Breast epithelium (tissue), 4 donors: ENCODE measurements around the gene ATP1B4. TPM values are rescaled to one million over a fixed set of nuclear protein-coding genes. Genes with fewer than 3 reads are reported as not detected.

ENCODE experiments used
- DNase-seq, 2 donors: peaks; one replicate each; pipeline ENCODE4 v3.0.0-alpha.2; 2019; ENCODE audit warnings: low spot score in 2 of 2
- H3K27ac ChIP-seq, 2 donors: fragments of 200-600 bp; sonication (generic) in 1 of 2; one replicate each; pipeline ENCODE4 v1.5.1; 2016 to 2019; ENCODE audit warnings: mild to moderate bottlenecking in 1 of 2
- H3K27me3 ChIP-seq, 2 donors: fragments of 200-600 bp; sonication (generic) in 1 of 2; one replicate each; pipeline versions ENCODE4 v1.5.1 to v1.6.0; 2017 to 2019; ENCODE audit warnings: control low read depth in 1 of 2, mild to moderate bottlenecking in 1 of 2
- H3K36me3 ChIP-seq: fragments of 200-600 bp; one replicate; pipeline ENCODE4 v1.5.1; 2019
- H3K4me1 ChIP-seq, 2 donors: fragments of 200-600 bp; sonication (generic); one replicate each; pipeline ENCODE4 v1.5.1; 2016 to 2019; ENCODE audit warnings: control low read depth in 1 of 2
- H3K4me3 ChIP-seq, 3 donors: fragments of 200-600 bp; sonication (generic); 1 replicate in 2 of 3; 2 replicates in 1 of 3; pipeline ENCODE4 v1.5.1; 2016 to 2019; ENCODE audit warnings: mild to moderate bottlenecking in 3 of 3, moderate library complexity in 2 of 3
- H3K9me3 ChIP-seq, 2 donors: fragments of 200-600 bp; sonication (generic) in 1 of 2; one replicate each; pipeline ENCODE4 v1.5.1; 2016 to 2019; ENCODE audit warnings: control low read depth in 1 of 2
- CTCF ChIP-seq, 3 donors: fragments of 450-650 bp; IDR thresholded peaks; one replicate each; pipeline ENCODE4 v1.5.1; 2016 to 2017; ENCODE audit warnings: antibody characterized with exemption in 3 of 3, mild to moderate bottlenecking in 3 of 3, moderate library complexity in 3 of 3
- POLR2A ChIP-seq: fragments of 450-650 bp; IDR thresholded peaks from one replicate; pipeline ENCODE4 v1.6.1; 2016; ENCODE audit warnings: antibody characterized with exemption, mild to moderate bottlenecking, moderate library complexity
- POLR2AphosphoS5 ChIP-seq, 3 donors: sonication (generic); formaldehyde crosslinking; IDR thresholded peaks; one replicate each; pipeline ENCODE4 v1.6.1; 2017; ENCODE audit warnings: antibody characterized with exemption in 3 of 3
- intact Hi-C: fragments of 100-400 bp; cut with DNase I; formaldehyde crosslinking; loops from one replicate; pipeline ENCODE4 v1.15.1; 2023; ENCODE audit warnings: low total_unique reads
- total RNA-seq, 3 donors: library from RNA; depleted of rRNA; stranded (reverse); fragments of >200 nt; gene quantifications; one replicate each; pipeline ENCODE4 v1.1.0, GENCODE V29; 2016

Gene ATP1B4
- total RNA-seq, 3 donors from 2014 or later = not detected

DNA sequence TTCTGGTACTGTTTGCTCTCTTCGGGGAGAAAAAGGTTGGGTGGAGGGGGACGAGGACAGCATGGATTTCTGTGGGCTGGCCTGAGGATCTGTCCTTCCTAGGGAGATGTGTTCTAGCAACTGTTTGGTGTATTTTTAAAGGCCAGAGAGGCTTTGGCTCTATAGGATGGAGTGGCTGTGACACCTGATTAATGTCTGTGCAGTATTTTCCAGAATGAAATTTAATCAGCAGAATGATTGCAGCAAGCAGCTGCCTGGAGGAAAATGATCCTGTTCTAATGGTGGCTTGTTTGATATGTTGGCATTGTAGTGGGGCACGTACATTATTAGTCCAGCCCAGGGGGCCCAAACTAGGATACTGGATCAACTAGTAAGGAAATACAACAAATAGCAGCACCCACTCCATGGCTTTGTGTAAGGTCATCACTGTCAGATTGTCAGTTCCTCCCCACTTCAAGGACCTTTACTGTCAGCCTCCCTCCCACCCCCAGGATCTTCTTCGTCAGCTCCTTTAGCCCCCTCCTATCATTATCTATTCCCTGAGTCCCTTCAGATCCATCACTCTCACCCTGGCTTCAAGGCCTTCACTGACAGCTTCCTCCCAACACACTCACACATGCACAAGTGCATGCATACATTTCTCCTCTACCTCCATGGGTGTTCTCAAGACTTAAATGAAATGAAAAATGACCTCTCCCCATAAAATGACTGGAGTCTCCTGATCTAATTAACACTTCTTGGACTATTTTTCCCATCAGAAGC is 40.2 kb upstream of the ATP1B4 start:
- H3K4me1 ChIP-seq = no peaks in the 10 kb centered on the region
- peaks cover 0 to 31% of the 10 kb centered on the region in 2 donors for H3K27me3 ChIP-seq
- intact Hi-C loops = no loop called here

GRCh38 chrX:120331116-120331515 is 30.8 kb upstream of the ATP1B4 start:
- peaks cover 0 to 12% of the 10 kb centered on the region in 2 donors for H3K27me3 ChIP-seq
- DNase-seq = no peak
- no peak overlapping the region for H3K27ac ChIP-seq
- no peaks in the 10 kb centered on the region for H3K36me3 ChIP-seq
- H3K4me3 ChIP-seq = no peak overlapping the region
- no peaks in the 10 kb centered on the region for H3K4me1 ChIP-seq
- H3K9me3 ChIP-seq = peaks cover 0 to 16% of the 10 kb centered on the region in 2 donors
- intact Hi-C loops = no loop called here
- TF ChIP-seq CTCF (IDR thresholded peaks at IDR 0.05) (no peak), POLR2AphosphoS5 (IDR thresholded peaks at IDR 0.05) (no peak), POLR2A (no peak)

More for the DNA sequence above, 40.2 kb upstream of the ATP1B4 start:
- Histone ChIP-seq H3K4me3 (no peak overlapping the region), H3K36me3 (no peaks in the 10 kb centered on the region), H3K9me3 (no peaks in the 10 kb centered on the region), H3K27ac (no peak overlapping the region)
- TF ChIP-seq POLR2AphosphoS5 (IDR thresholded peaks at IDR 0.05) (no peak), POLR2A (no peak), CTCF (IDR thresholded peaks at IDR 0.05) (no peak)
- DNase-seq = no peak

DNA sequence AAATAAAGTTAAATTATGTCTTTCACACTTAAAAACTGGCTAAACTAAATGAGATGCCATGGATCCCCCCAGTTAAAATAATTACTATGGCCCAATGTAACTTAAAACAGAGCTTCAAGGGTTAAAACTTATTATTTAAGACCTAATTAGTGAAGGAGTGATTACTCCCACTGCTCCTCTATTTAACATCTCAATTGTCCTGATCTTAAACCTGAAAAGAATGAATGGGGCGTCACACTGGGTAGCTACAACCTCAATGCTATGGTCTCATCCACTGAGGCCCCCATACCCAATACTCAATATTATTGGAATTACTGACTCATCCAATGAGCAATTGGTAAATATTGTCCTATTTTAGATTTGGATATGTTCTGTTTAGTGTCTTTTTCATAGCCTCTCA is 29.5 kb upstream of the ATP1B4 start:
- no peak overlapping the region for H3K27ac ChIP-seq
- no peak overlapping the region for H3K4me3 ChIP-seq
- H3K36me3 ChIP-seq = no peaks in the 10 kb centered on the region
- intact Hi-C loops = no loop called here
- TF ChIP-seq POLR2A = no peak
- no peak for TF ChIP-seq CTCF (IDR thresholded peaks at IDR 0.05)
- no peak for TF ChIP-seq POLR2AphosphoS5 (IDR thresholded peaks at IDR 0.05)
- peaks cover 0 to 12% of the 10 kb centered on the region in 2 donors for H3K27me3 ChIP-seq
- no peaks in the 10 kb centered on the region for H3K4me1 ChIP-seq
- peaks cover 8 to 29% of the 10 kb centered on the region in 2 donors for H3K9me3 ChIP-seq
- DNase-seq = no peak

DNA sequence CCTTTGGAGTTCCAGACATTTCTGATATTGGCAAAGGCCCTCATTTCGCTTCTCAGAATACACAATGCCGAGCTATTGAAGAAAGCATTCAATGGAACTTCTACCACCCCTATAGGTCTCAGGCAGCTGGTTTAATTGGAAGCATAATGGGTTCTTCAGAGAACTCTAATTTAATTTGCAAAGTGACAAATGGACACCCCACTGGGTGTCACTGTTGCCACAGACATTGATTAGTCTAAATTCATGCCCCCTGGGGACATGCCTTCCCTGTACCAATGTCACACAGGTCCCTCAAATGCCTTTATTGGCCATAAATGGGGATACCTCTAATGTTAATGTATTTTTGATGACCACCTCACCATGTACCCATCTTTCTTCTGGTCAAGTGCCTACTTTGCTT is 27.7 kb upstream of the ATP1B4 start:
- no peak overlapping the region for H3K27ac ChIP-seq
- intact Hi-C loops = no loop called here
- H3K4me1 ChIP-seq = no peaks in the 10 kb centered on the region
- peaks cover 0 to 12% of the 10 kb centered on the region in 2 donors for H3K27me3 ChIP-seq
- H3K9me3 ChIP-seq = peaks cover 10 to 41% of the 10 kb centered on the region in 2 donors
- H3K4me3 ChIP-seq = no peak overlapping the region
- no peaks in the 10 kb centered on the region for H3K36me3 ChIP-seq
- no peak for DNase-seq
- TF ChIP-seq POLR2A (no peak), CTCF (IDR thresholded peaks at IDR 0.05) (no peak), POLR2AphosphoS5 (IDR thresholded peaks at IDR 0.05) (no peak)

- Histone ChIP-seq H3K4me3 (no peak overlapping the region), H3K36me3 (no peaks in the 10 kb centered on the region), H3K27me3 (peaks cover 0 to 11% of the 10 kb centered on the region in 2 donors), H3K9me3 (peaks cover 12 to 45% of the 10 kb centered on the region in 2 donors), H3K4me1 (no peaks in the 10 kb centered on the region), H3K27ac (no peak overlapping the region)
- no peak for DNase-seq
- intact Hi-C loops = no loop called here
- TF ChIP-seq POLR2AphosphoS5 (IDR thresholded peaks at IDR 0.05) (no peak), POLR2A (no peak), CTCF (IDR thresholded peaks at IDR 0.05) (no peak)
These were observed 27.3 kb upstream of the ATP1B4 start for GRCh38 chrX:120334603-120335002.
